Measurements from ENCODE around the gene TMEM238L. TPM values are rescaled to one million over a fixed set of nuclear protein-coding genes. Genes with fewer than 3 reads are reported as not detected.
A peak's percentile ranks its signal among the peaks of the same experiment; 100 is the strongest.
"Not testable (repeated sequence)": the region's sequence is repeated elsewhere in the genome, so short reads cannot be mapped to it uniquely, and the experiment has no call there.

Gene TMEM238L, protein sequence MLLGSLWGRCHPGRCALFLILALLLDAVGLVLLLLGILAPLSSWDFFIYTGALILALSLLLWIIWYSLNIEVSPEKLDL
- not detected for total RNA-seq

DNA sequence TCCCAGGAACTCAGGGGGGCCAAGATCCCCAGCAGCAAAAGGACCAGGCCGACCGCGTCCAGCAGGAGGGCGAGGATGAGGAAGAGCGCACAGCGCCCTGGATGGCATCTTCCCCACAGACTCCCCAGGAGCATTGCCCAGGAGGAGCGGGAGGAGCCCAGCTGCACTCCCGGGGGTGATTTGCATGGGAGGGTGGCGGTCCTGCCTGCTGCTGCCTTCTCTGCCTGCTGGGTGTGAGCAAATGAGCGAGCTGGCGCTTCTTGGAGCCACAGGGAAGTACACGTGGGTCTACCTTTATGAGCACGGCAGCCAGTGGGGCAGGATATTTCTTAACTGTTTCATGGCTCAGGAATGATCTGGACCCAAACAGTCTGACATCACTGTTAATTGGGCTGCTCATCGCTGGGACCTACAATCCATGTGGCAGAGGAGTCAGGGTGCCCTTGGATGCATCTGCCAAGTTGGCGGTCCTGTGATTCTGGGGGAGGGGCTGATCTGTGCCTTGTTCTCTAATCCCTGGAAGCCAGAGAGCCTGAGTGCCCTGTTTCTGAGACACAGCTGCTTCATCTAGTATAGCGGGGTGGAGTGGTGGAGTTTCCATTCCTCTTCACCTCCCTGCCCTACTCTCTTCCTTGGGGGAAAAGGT lies at the start of gene TMEM238L:
Gene TMEM238L, minus strand, starts transcription at position 270 of the 646 bp plus-strand sequence. Its CDS starts 136 bp downstream, at position 134.
- no peaks in the 10 kb centered on the region for H3K36me3 ChIP-seq
- H3K27ac ChIP-seq = no peak within 1 kb of the TSS
- no peak within 1 kb of the TSS for H3K4me3 ChIP-seq
- no peak for DNase-seq (ENCODE audit: low spot score)
- H3K9me3 ChIP-seq = no peaks in the 10 kb centered on the region
- TF ChIP-seq, protein P1, sequence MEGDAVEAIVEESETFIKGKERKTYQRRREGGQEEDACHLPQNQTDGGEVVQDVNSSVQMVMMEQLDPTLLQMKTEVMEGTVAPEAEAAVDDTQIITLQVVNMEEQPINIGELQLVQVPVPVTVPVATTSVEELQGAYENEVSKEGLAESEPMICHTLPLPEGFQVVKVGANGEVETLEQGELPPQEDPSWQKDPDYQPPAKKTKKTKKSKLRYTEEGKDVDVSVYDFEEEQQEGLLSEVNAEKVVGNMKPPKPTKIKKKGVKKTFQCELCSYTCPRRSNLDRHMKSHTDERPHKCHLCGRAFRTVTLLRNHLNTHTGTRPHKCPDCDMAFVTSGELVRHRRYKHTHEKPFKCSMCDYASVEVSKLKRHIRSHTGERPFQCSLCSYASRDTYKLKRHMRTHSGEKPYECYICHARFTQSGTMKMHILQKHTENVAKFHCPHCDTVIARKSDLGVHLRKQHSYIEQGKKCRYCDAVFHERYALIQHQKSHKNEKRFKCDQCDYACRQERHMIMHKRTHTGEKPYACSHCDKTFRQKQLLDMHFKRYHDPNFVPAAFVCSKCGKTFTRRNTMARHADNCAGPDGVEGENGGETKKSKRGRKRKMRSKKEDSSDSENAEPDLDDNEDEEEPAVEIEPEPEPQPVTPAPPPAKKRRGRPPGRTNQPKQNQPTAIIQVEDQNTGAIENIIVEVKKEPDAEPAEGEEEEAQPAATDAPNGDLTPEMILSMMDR (IDR thresholded peaks at IDR 0.05) = no peak
- H3K27me3 ChIP-seq = no peaks in the 10 kb centered on the region
- no peaks in the 10 kb centered on the region for H3K4me1 ChIP-seq

DNA sequence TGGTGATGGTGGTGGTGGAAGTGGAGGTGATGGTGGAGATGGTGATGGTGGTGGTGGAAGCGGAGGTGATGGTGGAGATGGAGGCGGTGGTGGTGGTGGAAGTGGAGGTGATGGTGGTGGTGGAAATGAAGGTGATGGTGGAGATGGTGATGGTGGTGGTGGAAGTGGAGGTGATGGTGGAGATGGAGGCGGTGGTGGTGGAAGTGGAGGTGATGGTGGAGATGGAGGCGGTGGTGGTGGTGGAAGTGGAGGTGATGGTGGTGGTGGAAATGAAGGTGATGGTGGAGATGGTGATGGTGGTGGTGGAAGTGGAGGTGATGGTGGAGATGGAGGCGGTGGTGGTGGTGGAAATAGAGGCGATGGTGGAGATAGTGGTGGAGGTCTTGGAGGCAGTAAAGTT lies 42.7 kb upstream of the TMEM238L start:
- H3K36me3 ChIP-seq; H3K27ac ChIP-seq; DNase-seq (ENCODE audit: low spot score); H3K4me3 ChIP-seq; H3K27me3 ChIP-seq; H3K4me1 ChIP-seq: not testable (repeated sequence)
- H3K9me3 ChIP-seq = peaks cover 0 to 14% of the 10 kb centered on the region in 2 donors

DNA sequence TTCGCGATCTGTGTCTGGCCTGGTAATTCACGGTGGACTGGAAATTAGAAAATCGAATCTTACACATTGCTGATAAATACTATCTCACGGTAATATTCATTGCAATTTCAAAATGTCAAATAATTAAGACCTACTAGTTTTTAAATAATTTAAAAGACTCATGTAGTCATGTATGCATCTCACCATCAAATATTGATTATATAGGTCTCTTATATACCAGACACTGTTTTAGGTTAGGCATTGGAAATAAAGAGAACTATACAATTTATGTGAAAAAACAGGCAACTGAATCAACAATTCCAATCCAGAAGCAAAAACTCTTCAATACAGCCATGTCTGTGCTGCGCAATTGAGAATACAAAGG lies 41.5 kb upstream of the TMEM238L start:
- H3K4me3 ChIP-seq = peak overlapping the region; percentile 34 to 51
- TF ChIP-seq, protein P1 (IDR thresholded peaks at IDR 0.05) = peak in 1 of 2 donors; percentile 18
- no peaks in the 10 kb centered on the region for H3K36me3 ChIP-seq
- H3K27ac ChIP-seq = no peak overlapping the region
- H3K4me1 ChIP-seq = peaks cover 0 to 6% of the 10 kb centered on the region in 2 donors
- DNase-seq (ENCODE audit: low spot score) = no peak
- H3K9me3 ChIP-seq = peaks cover 0 to 8% of the 10 kb centered on the region in 2 donors
- H3K27me3 ChIP-seq = no peaks in the 10 kb centered on the region

DNA sequence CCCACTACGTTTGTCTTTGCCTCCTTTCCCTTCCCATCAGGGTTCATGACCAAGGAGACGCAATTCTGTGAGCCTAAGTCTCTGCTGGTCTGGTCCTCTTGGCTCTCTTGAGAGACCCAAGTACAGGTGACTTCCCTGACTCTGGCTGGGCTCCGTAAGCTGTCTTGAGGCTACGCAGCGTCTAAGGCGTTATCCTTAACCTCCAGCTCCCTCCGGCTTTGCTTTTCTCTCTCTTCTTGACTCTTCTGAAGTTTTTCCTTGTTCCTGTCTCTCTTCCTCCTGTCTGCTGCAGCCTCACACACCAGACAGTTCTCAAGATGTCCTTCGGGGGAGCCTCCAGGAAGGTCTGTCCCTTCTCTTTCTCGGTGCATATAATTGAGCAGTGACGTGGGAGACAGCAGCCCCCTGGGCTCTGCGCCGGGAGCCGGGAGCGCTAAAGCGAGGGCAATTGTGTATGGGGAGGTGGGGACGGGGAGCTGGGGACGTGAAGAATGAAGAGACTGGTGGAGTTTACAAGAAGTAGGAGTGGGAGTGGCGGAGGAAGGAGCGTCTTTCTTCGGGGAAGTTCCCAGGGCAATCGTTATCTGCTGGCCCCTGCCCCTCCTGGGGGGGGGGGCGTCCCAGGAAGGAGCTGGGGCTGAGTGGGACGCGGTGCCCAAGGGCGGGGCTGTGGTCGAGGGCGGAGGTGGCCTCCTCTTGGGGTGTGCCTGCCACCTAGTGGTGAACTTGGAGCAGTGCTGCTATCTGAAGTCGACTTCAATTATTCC lies 40.9 kb upstream of the TMEM238L start:
- TF ChIP-seq, protein P1 (IDR thresholded peaks at IDR 0.05) = peak; percentile 97 to 98
- DNase-seq (ENCODE audit: low spot score) = peak; percentile 80
- Histone ChIP-seq H3K4me1 (peaks cover 0 to 6% of the 10 kb centered on the region in 2 donors), H3K27me3 (no peaks in the 10 kb centered on the region), H3K9me3 (peaks cover 0 to 8% of the 10 kb centered on the region in 2 donors), H3K36me3 (no peaks in the 10 kb centered on the region), H3K27ac (no peak overlapping the region), H3K4me3 (peak overlapping the region; percentile 34 to 51)

DNA sequence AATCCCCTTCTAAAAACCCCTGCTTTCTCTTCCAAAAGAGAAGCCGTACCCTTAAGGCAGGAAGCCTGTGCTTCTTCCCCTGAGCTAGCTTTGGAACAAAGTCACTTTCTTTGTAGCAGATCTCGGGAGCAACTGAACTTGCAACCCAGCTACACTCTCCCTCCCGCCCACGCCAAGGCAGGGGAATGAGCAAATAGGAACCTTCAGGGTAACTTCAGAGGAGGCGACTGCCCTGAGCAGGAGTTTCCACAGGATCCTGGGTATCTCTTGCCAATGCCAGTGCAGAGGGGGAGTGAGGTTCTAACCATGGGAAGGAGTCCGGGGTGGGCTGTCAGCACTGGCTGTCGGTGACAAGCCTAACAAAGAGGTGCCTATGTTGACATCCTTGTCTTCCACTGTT lies 39.9 kb upstream of the TMEM238L start:
- Histone ChIP-seq H3K9me3 (peaks cover 0 to 8% of the 10 kb centered on the region in 2 donors), H3K27me3 (no peaks in the 10 kb centered on the region), H3K36me3 (no peaks in the 10 kb centered on the region), H3K27ac (no peak overlapping the region), H3K4me3 (no peak overlapping the region), H3K4me1 (peaks cover 0 to 6% of the 10 kb centered on the region in 2 donors)
- TF ChIP-seq, protein P1 (IDR thresholded peaks at IDR 0.05) = no peak
- no peak for DNase-seq (ENCODE audit: low spot score)

DNA sequence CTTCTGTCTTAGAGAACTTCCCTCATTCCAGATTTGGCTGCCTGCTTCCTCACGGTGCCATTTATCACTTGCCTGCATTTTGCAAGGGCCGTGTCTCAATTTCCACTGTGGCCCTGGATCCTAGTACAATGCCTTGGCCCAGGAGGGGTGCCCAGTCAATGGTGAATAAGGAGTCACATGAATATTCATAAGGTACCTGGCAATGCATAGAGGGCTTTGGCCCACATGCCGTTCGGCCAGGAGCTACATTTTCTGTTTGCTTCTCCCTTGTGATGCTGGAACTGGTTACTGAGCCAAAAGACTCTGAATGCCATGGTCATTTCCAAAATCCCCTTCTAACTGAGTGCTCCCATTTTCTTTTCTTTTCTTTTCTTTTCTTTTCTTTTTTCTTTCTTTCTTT lies 38.8 kb upstream of the TMEM238L start:
- TF ChIP-seq, protein P1 (IDR thresholded peaks at IDR 0.05) = no peak
- Histone ChIP-seq H3K4me1 (peaks cover 0 to 6% of the 10 kb centered on the region in 2 donors), H3K36me3 (no peaks in the 10 kb centered on the region), H3K9me3 (peaks cover 0 to 4% of the 10 kb centered on the region in 2 donors), H3K27ac (no peak overlapping the region), H3K27me3 (no peaks in the 10 kb centered on the region), H3K4me3 (no peak overlapping the region)
- no peak for DNase-seq (ENCODE audit: low spot score)
